ENCODE measurements around the gene CSF2RB.
A peak's percentile ranks its signal among the peaks of the same experiment; 100 is the strongest.
"Not testable (repeated sequence)": the region's sequence is repeated elsewhere in the genome, so short reads cannot be mapped to it uniquely, and the experiment has no call there.

Gene CSF2RB

DNA sequence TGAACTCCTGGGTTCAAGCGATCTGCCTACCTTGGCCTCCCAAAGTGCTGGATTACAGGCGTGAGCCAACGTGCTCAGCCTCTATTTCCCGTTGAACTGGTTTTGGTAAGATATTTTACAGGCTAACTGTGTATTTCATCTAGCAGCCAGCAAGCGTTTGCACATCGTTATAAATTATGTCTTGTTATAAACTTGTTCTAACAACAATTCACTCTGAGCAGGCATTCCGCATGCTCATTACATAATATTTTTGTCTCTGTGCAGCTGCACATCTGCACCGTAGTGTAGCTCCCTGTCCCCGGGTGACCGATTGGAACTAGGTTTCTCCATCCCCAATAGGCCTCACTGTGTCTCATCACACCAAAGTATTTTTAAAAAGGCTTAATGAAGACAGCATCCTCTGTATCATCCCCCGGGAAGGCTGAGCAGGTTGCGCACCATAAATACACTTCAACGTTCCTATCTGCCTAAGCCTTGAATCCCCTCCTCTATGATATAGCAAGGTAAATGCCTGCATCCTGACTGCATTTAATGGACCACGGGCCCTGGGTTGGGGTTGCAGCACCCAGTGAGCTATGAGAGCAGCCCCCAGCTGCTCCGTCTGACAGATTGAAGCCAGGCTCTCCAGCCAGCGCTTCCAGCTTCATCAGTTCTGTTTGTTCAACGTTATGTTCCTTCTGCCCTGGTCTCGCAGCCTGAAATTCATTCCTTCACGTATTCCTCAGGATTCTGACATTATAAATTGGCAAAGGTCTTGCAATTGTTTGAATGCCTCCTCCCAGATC is 58.1 kb downstream of the CSF2RB start:
- DNase-seq: no peak

GRCh38 chr22:36976606-36977005 is 63.2 kb downstream of the CSF2RB start:
- no peak for DNase-seq

DNA sequence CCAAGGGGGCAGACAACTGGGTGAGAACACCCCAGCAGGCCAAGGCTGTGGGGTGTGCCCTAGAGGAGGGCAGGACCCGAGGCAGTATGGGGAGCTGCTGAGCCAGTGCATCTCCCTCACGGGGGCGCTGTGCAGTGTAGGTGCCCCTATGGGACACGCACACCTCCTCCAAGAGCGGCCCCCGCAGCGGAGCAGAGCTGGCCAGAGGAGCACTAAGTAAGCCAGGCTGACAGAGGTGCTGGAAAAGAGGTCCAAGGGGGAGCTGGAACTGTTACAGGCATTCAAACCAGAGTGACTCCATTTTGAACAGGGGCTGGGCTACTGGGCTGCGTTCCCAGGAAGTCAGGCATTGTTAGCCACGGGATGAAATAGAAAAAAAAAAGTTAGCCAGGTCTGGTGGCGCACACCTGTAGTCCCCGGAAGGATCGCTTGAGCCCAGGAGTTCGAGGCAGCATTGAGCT is 64.0 kb downstream of the CSF2RB start:
- DNase-seq: peak; percentile 54 to 83 (median 64)

DNA sequence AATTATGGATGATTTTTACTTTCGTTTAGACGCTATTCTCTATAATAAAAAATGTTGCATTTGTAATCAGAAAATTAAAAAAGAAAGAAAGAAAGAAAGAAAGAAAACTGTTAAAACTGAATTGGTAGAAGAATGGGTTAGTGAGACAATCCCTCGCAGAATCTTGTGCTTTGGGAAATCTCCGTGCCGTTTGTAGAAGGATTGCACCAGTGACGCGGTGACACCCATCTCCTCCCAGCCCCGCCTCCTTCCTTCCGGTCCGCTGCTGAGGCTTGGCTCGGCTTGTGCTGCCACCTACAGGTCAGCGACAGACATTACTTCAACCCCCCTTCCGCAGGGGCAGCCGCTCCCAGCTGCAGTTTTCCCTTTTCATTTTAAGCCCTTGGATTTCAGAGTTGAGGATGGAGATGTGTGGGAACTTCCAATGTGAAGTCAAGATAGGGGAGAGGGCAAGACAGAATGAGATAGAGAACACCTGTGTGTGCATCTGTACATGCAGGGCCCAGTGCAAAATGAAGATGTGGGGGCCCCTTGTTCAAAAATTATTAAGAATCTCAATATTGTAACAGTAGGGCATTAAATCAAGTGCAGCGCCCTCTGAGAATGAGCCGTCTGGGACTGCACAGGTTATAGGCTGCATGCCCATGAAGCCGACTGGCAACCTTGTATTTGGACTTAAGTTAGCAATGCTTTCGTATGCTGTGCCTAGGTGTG is 64.7 kb downstream of the CSF2RB start:
- DNase-seq: peak; percentile 82 to 91 (median 87)

- no peak for DNase-seq
Observed at GRCh38 chr22:36979016-36979910, 65.8 kb downstream of the CSF2RB start.

DNA sequence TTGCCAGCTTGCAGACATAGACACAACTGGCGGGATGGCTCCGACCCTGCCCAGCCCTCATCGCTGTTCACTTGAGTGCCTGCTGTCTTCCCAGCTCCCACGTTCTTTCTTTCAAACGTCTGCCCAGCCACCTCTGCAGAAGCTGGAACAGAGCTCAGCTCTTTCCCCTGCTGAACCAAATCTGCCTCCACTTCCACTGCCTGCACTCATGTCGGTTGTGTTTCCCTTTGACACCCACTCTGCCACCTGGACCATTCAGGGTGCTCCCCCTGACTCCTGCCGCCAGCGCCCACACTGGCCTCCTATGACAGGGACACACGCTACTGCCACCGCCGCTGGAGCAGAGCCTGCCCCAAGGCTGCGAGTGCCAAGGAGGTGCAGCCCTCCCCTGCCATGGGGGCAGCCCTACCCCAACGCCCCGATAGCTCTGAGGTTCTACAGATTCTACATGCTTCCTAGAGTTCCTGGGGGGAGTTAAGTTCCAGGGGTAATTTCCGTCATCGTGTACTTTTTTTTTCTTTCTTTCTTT is 67.9 kb downstream of the CSF2RB start:
- DNase-seq: no peak

GRCh38 chr22:36982136-36982535 is 68.7 kb downstream of the CSF2RB start:
- no peak for DNase-seq

DNA sequence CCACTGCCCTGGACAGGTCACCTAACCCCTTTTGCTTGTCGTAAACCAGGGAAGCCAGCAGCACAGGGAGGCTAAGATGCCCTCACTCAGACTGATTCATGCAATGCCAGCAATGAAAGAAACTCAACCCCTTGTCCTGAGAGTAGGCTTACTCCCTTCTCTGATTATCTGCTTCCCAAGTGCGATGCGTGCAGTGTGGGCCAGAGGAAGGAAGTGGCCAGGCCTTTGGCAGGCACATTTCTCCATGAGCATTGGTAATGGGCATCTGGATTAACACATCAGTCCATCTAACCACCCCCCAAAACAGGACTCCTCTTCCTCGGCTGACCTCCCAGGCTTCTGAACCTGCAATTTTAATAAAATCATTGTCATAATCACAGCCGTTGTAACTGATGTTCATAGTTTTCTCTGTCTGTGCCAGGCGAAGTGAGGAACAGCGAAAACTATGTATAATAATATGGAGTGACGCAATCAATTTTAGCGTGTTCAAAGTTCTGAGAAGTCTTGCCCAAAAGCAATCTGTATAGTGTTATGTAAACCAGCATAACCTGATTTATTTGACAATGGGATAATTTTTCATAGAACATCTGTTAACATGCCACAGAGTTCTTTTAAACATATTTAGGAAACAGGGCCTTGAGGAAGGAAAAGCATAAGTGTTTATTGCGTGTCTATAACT is 71.9 kb downstream of the CSF2RB start:
- DNase-seq: no peak

DNA sequence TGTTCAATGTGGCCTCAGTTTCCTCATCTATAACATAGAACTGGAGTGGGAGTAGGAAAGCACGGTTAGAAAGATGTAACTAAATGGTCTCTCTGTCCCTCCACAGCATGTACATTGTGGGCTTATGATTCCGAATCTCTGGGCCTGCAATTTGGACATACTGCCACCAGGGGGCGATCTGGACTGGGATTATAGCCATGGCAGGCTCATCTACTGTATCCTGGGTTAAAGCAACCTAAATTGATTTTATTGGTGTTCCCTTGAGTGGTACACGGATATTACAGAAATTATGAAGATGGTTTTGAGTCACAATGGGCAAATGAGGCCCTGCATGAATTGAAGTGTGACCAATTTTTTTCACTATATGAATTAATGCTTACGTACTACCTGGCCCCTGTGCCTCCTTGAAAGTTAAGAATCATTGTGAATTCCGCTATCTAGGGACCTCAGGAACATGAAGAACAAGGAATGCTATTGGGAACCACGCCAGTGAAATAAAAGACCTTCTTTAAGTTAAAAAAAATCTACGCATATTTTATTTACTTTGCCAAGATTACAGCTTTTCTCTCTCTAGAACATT is 72.9 kb downstream of the CSF2RB start:
- peak in 2 of 5 donors; percentile 4 to 29 for DNase-seq

DNA sequence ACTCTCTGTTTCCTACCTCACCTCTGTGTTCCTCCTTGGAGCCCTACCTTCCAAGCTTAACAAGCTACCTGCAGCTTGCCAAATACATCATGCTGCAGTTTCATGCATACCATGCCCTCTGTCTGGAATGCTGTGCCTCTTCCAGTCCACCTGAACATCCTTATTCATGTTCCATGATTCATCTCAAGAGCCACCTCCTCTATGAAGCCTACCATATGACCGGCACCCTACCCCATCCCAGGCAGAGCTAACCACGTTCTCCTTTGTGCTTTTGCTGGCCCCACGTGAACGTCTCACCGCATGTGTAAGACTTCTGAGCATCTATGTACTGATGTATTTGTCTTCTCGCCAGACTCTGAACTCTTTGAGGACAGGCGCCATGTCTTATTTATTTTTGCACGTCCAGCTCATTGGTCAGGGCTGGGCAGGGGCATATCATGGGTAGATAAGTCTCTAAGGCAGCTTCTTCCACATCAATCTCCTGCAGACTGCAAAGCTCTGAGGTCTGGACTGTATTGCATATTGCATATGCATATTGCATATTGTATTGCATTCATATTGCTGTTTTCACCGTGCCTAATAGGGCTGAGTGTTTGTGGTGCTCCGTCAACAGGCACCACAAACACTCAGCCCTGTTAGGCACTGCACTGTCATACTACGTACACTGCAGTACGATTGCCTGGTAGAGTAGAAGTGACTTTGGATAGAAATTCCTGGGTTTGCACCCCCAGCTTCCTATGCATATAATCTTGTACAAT is 74.8 kb downstream of the CSF2RB start:
- DNase-seq: no peak

GRCh38 chr22:36989012-36989411 is 75.6 kb downstream of the CSF2RB start:
- not testable (repeated sequence) for DNase-seq
